Breast epithelium (tissue), 3 donors: ENCODE measurements around the gene SHLD3.

Experiments
- POLR2A ChIP-seq: fragments of 450-650 bp; IDR thresholded peaks from one replicate; pipeline ENCODE4 v1.6.1; 2016; ENCODE audit warnings: antibody characterized with exemption, mild to moderate bottlenecking, moderate library complexity
- TF ChIP-seq, protein P1 (sequence below), 3 donors: fragments of 450-650 bp; IDR thresholded peaks; one replicate each; pipeline ENCODE4 v1.5.1; 2016 to 2017; ENCODE audit warnings: antibody characterized with exemption in 3 of 3, mild to moderate bottlenecking in 3 of 3, moderate library complexity in 3 of 3

DNA sequence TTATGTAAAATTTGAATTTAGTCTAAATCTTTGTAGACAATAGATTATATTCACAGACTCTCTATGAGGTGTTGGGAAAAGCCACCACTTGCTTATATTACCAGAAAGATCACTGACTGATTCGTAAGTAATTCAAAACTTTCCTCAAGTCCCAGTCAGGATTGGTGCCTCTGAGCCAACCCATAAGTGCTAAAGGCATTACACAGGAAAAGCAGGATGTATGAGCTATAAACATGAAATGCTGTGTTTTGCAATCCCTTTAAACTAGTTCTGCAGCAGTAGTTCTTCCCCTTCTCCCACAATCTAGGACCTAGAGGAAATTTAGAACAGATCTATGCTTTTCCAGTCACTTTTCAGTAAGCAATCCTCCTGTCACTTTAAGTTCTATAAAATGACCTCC, 48.0 kb downstream of the SHLD3 start:
- TF ChIP-seq, protein P1, sequence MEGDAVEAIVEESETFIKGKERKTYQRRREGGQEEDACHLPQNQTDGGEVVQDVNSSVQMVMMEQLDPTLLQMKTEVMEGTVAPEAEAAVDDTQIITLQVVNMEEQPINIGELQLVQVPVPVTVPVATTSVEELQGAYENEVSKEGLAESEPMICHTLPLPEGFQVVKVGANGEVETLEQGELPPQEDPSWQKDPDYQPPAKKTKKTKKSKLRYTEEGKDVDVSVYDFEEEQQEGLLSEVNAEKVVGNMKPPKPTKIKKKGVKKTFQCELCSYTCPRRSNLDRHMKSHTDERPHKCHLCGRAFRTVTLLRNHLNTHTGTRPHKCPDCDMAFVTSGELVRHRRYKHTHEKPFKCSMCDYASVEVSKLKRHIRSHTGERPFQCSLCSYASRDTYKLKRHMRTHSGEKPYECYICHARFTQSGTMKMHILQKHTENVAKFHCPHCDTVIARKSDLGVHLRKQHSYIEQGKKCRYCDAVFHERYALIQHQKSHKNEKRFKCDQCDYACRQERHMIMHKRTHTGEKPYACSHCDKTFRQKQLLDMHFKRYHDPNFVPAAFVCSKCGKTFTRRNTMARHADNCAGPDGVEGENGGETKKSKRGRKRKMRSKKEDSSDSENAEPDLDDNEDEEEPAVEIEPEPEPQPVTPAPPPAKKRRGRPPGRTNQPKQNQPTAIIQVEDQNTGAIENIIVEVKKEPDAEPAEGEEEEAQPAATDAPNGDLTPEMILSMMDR (IDR thresholded peaks at IDR 0.05), result no peak
- no peak for TF ChIP-seq POLR2A
